ENCODE results near the gene PPP4R3A.
"Not testable (repeated sequence)": the region's sequence is repeated elsewhere in the genome, so short reads cannot be mapped to it uniquely, and the experiment has no call there.

PPP4R3A gene

GRCh38 chr14:91536327-91536726 lies 26.2 kb upstream of the PPP4R3A start:
- in situ Hi-C loops (cut with HindIII; ENCODE audit: low sequenced_read_pairs), result no loop called here
- no peak overlapping the region for H3K4me3 ChIP-seq (ENCODE audit: low read depth, low read length)
- TF ChIP-seq, protein P1, sequence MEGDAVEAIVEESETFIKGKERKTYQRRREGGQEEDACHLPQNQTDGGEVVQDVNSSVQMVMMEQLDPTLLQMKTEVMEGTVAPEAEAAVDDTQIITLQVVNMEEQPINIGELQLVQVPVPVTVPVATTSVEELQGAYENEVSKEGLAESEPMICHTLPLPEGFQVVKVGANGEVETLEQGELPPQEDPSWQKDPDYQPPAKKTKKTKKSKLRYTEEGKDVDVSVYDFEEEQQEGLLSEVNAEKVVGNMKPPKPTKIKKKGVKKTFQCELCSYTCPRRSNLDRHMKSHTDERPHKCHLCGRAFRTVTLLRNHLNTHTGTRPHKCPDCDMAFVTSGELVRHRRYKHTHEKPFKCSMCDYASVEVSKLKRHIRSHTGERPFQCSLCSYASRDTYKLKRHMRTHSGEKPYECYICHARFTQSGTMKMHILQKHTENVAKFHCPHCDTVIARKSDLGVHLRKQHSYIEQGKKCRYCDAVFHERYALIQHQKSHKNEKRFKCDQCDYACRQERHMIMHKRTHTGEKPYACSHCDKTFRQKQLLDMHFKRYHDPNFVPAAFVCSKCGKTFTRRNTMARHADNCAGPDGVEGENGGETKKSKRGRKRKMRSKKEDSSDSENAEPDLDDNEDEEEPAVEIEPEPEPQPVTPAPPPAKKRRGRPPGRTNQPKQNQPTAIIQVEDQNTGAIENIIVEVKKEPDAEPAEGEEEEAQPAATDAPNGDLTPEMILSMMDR (IDR thresholded peaks at IDR 0.05; ENCODE audit: low read depth, low read length, missing control alignments), result no peak
- no peak for DNase-seq (ENCODE audit: low read depth)

- H3K4me3 ChIP-seq (ENCODE audit: low read depth, low read length); in situ Hi-C loops (cut with HindIII; ENCODE audit: low sequenced_read_pairs); DNase-seq (ENCODE audit: low read depth): not testable (repeated sequence)
Observed at GRCh38 chr14:91534059-91534458, 23.9 kb upstream of the PPP4R3A start.

GRCh38 chr14:91533623-91534022 lies 23.5 kb upstream of the PPP4R3A start:
- in situ Hi-C loops (cut with HindIII; ENCODE audit: low sequenced_read_pairs), result no loop called here
- no peak for DNase-seq (ENCODE audit: low read depth)
- TF ChIP-seq, protein P1 (IDR thresholded peaks at IDR 0.05; ENCODE audit: low read depth, low read length, missing control alignments), result no peak
- H3K4me3 ChIP-seq (ENCODE audit: low read depth, low read length), result no peak overlapping the region

GRCh38 chr14:91523972-91524371 lies 13.9 kb upstream of the PPP4R3A start:
- TF ChIP-seq, protein P1 (IDR thresholded peaks at IDR 0.05; ENCODE audit: low read depth, low read length, missing control alignments), result no peak
- DNase-seq (ENCODE audit: low read depth), result no peak
- H3K4me3 ChIP-seq (ENCODE audit: low read depth, low read length), result no peak overlapping the region
- in situ Hi-C loops (cut with HindIII; ENCODE audit: low sequenced_read_pairs), result no loop called here

- TF ChIP-seq, protein P1 (IDR thresholded peaks at IDR 0.05; ENCODE audit: low read depth, low read length, missing control alignments), result no peak
- H3K4me3 ChIP-seq (ENCODE audit: low read depth, low read length), result no peak overlapping the region
Observed at GRCh38 chr14:91521061-91521640, 11.0 kb upstream of the PPP4R3A start.

DNA sequence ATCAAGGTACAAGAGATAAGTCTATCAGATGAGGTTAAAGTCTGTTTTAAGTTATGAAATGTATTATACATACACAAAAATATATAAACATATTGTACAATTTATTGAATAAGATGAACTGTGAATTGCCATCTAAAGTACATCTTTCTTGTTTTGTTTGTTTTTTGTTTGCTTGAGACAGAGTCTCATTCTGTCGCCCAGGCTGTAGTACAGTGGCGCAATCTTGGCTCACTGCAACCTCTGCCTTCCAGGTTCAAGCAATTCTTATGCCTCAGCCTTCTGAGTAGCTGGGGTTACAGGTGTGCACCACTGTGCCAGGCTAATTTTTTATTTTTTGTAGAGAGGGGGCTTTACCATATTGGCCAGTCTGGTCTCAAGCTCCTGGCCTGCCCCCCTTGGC lies 10.0 kb upstream of the PPP4R3A start:
- no peak for DNase-seq (ENCODE audit: low read depth)
- H3K4me3 ChIP-seq (ENCODE audit: low read depth, low read length), result no peak overlapping the region
- in situ Hi-C loops (cut with HindIII; ENCODE audit: low sequenced_read_pairs), result no loop called here
- TF ChIP-seq, protein P1 (IDR thresholded peaks at IDR 0.05; ENCODE audit: low read depth, low read length, missing control alignments), result no peak

More at GRCh38 chr14:91521061-91521640, 11.0 kb upstream of the PPP4R3A start:
- in situ Hi-C loops (cut with HindIII; ENCODE audit: low sequenced_read_pairs), result no loop called here
- DNase-seq (ENCODE audit: low read depth), result no peak

- TF ChIP-seq, protein P1 (IDR thresholded peaks at IDR 0.05; ENCODE audit: low read depth, low read length, missing control alignments), result no peak
- H3K4me3 ChIP-seq (ENCODE audit: low read depth, low read length), result no peak overlapping the region
- no peak for DNase-seq (ENCODE audit: low read depth)
- in situ Hi-C loops (cut with HindIII; ENCODE audit: low sequenced_read_pairs), result no loop called here
Observed at GRCh38 chr14:91519239-91520036, 9.3 kb upstream of the PPP4R3A start.
